HG02884 (cell line): ENCODE measurements around the gene B4GAT1.

ENCODE experiments used
- ATAC-seq: cut with Tn5 transposase; IDR thresholded peaks from one replicate; pipeline ENCODE4 v1.9.1; 2021; ENCODE audit warnings: mild to moderate bottlenecking, moderate library complexity; ENCODE audit not compliant: unreplicated experiment

B4GAT1 gene

DNA sequence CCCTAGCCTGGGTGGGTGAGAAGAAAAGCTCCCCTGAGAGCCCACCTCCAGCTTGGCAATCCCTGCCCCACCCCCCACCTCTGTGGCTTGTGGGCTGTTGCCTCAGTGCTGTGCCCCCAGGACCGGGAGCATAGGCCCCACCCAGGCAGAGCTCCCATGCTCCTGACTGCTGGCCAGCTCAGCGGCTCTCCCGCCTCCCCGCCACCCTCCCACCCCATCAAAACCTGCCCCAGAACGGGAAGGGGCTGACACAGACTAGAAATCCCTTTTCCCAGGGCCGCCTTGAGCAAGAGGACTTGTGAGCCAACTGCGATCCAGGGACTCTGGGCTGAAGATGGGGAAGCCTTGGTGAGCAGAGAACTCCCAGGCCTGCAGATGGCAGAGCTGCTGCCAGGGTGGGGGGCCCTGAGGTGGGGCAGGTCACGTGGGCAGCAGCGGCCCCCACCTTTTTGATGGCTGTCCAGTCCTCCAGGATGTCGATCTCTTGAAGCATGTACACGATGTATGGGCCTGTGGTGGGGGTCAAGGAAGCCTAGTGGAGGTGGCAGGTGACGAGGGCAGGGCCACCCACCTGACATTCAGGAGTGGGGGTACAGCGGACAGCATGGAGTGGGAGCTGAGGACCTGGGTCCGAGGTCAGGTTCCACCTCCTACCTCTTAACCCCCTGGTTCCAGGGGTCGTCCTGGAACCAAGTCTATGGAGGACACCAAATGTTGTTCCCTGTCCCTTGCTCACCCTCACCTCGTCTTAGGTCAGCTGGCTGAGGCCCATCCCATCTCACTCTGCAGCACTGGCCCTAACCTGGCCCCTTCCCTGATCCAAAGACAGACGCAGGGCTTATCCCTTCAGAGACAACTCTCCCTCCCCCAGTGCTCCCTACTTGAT is 8.9 kb downstream of the B4GAT1 start:
- no peak for ATAC-seq

DNA sequence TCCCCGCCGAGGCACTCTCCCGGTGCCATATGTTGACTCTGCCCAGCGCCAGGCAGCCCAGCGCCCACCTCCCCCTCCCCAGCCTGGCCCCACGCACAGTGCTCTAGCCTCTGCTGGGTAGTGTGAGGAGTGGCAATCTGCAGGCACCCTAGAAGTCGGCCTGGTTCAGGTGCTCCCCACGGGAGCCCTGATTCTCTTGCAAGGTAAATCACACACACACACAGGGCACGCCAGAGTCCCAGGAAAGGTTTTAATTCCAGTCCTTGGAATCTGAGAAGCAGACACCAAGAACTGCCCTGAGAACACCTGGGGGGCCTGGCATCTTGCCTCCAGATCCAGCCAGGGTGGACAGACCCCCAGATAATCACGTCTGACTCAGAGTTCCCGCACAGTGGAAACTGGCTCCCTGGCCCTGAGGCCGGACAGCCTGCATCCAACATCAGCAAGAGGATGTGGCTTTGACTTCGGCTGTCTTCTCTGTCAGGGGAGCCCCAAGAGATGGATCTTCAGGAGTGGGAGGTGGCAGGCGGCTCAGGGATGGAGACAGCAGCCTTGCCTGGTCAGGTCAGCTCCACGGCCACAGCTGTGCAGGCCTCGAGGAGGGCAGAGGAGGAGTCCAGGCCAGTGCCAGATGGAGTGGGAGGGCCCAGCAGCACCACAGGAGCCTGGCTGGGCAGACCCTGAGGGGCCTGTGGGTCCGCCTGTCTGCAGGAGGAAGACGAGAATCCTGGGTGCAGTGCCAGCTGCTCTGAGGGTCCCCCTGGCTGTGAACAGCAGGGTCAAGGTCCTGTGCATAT is 10.1 kb downstream of the B4GAT1 start:
- no peak for ATAC-seq

DNA sequence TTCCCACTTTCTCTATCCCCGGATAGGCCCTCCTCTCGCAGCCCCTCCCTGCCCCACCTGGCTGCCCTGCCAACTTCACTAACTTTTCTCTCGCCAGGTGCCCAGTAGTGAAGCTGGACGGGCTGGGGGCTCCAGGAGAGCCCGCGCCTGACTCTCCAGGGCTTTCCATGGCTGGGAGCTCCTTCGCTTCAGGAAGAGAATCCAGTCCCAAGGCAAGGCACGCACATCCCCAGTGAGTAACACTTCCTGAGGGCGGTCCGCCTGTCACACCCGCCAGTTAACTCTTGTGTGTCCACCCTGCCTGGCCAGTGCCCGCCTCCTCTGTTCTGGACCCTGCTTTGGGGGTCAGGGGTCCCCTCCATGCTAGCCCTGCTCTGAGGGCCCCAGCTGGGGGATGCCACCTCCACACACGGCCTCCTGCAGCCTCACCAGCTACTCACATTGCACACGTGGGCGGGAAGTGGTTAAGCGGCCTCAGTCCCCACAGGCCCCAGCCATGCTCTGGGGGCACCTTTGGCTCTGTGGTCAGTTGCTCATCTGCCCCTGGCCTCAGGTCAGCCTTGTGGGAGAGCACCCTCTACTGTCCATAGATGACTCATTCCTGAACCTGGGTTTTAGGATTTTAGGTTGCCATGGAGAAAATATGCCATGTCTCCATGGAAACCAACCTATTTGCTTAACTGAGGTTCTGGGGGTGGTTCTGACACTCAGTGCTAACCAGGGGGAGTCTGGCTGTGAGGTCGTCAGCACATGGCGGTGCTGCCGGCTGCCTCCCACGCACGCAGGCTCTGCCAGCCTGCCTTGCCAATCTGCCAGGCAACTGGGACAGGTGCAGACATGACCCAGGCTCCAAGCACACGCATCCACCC is 11.0 kb downstream of the B4GAT1 start, which contains the start of gene RIN1:
Gene RIN1, minus strand, starts transcription at position 201 of the 869 bp plus-strand sequence. Its CDS starts 32 bp downstream, at position 169.
- no peak for ATAC-seq

DNA sequence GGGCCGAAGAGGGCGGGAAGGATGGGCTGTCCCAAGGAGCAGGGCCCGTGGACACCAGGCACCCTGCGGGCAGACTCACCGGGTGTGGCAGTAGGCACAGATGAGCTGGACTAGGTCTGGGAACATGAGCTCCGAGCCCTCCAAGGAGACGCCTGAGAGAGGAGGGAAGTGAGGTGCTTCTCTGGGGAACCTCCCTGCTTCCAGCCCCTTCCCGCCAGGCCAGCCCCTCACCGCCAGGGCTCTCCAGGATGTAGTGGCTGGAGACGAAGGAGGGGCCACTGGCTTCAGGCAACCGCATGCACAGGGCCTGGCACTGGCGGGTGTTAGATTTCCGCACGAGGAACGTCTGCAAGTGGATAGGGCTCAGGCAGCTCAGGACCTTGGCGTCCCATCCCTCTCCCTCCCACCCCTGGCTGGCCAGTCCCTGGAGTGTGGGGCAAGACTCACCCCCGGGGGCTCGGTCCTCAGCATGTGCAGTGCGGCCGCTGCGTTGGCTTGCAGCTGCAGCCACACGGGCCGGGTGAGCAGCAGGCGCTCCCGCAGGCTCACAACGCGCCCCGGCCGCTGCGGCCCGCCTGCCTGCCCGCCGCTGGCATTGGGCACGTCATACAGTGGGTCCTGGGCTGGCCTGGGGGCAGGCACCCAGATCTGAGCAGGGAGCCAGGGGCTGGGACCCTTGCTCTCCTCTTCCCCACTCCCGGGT is 11.7 kb downstream of the B4GAT1 start:
- ATAC-seq: no peak

DNA sequence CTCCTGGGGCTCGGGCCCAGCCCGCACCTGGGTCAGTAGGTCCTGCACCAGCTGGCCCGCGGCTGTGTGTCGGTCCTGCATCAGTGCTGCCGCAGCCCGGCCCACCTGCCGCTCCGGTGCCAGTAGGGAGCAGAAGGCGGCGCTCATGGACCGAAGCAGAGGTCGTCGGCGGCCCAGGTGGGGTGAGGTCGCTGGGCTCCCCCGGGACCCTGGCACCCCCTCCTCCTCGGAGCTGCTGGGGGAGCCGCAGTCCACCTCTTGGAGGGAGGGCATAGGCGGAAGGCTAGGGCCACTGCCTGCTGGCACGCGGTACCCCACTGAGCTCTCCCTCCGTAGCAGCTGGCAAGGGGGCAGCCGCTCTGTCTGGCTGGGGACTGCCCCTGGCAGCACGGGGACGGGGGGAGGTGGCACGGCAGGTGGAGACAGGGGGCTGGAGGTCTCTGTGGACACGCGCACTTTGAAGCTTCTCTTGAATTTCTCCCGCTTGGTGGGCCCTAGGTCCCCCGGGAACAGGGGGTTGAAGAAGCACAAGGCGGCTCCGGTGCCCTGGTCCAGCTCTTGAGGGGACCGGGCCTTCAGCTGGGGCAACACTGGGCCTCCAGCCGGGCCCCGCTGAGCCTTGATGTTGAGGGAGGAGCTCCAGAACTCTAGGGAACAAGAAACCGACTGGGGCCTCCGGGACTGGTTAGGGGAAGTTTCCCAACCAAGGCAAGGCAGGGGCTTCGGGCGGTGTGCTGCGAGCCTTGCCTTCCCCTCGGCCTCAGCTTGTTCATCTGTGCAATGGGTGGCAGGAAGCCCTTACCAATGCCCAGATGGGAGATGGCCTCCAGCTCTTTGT is 12.6 kb downstream of the B4GAT1 start:
- no peak for ATAC-seq

DNA sequence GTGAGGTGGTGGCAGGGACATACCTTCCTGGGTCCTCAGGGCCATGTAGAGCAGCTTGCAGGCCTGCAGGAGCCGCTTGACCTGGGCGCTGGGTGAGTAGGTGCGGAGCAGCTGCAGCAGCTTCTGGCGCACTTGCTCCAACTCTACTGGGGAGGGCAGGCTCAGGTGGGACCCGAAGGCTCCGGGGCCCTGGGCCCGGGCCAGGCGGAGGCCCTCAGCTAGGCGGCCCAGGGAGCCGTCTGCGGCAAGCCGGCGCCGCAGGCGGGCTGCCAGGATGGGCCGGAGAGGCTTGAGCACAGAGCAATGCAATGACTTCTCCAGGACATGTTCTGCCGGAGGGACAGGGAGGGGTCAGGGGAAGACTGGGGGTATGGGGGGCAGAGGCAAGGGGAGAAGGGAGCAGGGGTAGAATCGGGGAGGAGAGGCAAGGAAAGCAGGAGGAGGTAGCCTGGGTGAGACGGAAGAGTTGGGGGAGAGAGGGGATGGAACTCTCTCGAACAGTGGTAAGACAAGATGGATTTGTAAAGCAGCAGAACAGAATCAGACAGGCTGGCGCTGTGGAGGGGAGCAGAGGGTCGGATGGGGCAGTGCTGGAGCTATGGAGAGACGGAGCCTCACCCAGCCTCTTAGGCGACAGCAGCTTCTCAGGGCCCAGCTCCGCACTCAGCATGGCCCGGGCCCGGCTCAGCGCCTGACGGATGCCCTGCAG is 13.4 kb downstream of the B4GAT1 start:
- no peak for ATAC-seq

DNA sequence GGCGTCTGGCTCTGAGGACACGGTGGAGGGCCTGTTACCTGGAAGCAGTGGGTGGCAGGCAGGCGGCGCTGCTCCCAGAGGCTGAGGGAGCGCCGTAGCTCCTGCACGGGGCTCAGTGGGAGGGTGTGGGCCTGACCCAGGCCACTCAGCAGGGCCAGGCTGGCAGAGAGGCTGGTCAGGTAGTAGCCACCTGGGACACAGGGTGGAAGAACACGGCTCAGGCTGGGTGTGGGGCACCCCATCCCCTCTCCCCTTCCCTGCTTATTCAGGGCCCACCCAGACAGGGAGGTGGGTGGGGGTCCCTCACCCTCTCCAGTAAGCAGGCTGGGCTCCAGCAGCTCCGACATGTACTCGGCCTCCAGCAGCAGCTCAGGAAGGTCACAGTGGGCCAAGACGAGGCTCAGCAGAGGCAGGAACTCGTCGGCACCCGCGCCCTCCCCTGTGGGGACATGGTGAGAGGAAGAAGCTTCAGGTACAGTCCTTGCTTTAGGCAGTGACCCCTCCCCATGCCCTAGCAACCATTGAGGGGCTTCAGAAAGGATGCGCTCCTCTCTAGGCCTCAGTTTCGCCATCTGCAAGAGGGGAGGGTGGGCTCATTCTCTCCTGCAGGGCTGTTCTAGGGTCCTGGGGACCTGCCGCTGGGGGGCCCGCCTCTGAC is 14.1 kb downstream of the B4GAT1 start:
- no peak for ATAC-seq

DNA sequence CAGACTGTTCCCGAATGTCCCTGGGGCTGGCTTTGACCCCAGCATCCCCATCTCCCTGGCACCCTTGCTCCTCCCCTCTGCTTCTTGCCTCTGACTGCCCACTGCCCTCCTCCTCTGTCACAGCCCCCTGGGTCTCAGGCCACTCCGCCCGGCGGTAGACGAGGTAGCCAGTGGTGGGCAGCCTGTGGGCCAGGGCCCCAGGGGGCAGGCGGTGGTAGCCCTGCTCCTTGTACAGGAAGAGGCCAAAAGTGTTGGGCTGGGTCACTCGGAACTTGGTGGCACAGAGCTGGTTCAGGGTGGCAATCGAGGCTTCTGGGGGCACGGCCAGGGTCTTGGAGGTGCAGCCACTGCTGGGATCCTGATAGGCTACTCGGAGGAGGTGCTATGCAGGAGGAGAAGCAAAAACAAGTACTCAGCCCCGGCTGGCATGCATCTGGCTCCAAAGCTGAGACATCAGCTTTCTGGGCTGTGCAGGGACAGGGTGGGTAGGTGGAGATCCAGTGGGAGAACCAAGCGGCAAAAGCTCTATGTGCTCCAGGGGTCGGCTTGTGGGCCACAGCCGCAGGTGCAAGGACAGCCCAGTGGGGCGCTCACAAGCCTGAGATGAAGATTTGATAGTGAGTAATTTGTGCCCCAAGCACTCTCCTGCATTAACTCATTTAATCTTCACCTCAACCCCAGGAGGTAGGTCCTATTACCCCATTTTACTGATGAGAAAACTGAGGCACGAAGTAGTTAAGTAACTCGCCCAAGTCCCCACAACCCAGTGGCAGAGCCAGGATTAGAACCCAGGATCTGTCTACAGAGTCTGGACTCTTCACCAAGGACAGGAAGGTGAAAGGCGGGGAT is 14.8 kb downstream of the B4GAT1 start:
- no peak for ATAC-seq

DNA sequence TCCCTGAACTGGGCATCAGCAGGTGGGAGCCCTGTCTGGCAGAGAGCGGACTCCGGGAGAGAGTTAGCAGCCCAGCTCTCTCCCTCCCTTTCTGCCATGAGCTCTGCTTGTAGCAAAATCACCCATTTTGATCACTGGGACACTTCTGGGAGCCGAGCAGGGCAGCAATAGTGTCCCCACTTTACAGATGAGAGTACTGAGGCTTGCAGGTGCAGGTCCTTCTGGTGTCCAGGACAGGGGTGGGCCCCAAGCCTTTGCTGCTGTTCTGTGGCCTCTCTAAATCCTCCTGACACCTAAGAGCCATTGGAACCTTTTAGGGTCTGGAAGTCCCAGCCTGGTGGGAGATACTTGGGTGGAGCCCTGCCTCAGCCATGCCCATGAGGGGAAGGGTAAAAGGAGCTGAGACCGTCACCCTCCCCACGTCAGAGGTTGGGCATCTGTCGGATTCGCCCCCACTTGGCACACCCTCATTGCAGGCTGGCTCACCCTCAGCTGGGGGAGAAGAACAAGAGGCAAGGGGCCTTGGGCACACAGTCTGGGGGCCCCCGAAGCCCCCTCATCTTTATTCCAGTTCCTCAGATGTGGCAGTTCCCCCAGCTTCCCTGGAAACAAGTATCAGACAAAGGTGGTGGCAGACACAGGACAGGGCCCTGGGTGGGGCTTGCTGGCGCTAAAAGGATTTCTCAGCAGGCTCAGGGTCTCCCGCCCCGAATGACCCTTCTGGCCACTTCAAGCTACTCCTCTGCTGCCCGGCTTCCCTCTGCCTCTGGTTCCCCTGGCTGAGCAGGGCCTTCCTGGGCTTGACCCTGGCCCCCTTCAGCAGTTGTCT is 15.7 kb downstream of the B4GAT1 start:
- no peak for ATAC-seq

DNA sequence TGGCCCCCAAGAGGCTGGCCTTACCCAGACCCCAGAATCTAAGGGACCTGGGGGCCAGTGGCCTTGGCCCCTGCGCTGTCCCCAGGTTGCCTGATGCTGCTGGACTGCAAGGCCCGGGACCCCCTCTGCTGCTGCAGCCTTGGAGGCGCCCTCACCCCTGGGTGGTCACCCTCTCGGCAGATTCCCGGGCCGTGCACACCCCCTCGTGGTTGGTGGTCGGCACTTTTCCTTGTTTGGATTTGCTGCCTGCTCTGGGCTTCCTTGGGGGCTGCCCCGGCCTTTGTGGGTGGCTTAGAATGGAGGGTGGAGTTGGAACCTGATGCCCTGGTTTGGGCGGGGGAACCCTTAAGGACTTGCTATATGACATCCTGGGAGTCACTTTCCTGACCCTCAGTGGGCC is 16.5 kb downstream of the B4GAT1 start:
- ATAC-seq: no peak

DNA sequence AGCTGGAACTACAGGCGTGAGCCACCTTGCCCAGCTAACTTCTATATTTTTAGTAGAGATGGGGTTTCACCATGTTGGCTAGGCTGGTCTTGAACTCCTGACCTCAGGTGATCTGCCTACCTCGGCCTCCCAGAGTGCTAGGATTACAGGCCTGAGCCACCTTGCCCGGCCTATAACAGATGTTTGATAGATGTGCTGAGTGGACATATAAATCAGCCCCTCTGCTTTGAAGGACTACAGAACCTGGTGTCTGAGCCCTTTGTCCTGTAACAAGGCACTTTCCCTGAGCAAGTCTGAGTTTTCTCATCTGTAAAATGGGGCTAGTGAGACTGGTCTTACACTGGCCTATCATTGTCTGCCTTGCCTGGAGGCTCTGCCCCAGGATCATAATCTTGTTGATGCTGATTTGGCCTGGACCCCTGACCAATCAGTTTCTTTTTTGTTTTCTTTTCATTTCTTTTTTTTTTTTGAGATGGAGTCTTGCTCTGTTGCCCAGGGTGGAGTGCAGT is 18.2 kb downstream of the B4GAT1 start:
- no peak for ATAC-seq

DNA sequence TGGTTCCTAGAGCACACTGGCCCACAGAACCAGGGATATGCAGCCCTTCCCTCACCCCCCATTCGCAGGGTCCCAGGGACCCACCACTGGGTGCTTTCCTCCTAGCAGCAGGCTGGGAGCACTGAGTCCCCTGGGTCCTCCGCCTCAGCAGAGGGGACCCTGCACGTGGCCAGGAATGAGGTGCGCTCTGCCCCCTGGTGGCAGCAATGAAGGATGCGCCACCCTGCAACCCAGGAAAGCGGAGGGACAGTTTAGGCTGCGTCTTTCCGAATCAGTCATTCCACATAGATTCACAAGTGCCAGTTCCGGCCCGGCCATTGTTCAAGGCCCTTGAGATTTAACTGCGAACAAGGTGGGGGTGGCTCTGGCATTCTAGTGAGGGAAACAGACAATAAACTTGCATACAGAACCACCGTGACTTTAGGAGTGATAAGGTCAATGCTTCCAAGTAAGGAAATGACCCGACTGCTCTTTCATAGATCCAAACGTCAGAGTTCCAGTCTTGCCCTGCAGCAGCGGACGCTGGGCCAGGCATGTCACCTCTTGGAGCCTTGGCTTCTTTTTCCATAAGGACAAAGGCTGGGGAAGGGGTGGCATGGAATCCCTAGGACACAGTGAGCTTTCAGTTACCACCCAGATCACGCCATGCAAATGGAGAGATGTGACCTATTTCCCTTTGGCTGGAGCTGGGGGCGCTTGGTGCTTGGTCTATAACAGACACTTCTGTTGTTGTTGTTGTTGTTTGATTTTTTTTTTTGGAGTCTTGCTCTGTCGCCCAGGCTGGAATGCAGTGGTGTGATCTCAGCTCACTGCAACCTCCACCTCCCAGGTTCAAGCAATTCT is 18.9 kb downstream of the B4GAT1 start:
- no peak for ATAC-seq

DNA sequence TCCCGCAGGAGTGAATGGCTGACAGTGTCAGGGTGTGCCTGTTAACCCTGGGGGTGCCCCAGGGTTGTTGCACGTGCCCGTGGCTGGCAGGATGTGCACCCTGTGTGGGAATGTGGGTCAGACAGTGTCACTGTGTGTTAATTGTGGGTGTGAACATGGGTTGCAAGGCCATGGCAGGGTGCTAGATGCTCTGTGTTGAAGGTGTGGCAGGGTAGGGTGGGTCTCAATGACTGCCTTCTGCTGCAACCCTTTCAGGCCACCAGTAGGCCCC is 19.5 kb downstream of the B4GAT1 start:
- ATAC-seq: no peak

DNA sequence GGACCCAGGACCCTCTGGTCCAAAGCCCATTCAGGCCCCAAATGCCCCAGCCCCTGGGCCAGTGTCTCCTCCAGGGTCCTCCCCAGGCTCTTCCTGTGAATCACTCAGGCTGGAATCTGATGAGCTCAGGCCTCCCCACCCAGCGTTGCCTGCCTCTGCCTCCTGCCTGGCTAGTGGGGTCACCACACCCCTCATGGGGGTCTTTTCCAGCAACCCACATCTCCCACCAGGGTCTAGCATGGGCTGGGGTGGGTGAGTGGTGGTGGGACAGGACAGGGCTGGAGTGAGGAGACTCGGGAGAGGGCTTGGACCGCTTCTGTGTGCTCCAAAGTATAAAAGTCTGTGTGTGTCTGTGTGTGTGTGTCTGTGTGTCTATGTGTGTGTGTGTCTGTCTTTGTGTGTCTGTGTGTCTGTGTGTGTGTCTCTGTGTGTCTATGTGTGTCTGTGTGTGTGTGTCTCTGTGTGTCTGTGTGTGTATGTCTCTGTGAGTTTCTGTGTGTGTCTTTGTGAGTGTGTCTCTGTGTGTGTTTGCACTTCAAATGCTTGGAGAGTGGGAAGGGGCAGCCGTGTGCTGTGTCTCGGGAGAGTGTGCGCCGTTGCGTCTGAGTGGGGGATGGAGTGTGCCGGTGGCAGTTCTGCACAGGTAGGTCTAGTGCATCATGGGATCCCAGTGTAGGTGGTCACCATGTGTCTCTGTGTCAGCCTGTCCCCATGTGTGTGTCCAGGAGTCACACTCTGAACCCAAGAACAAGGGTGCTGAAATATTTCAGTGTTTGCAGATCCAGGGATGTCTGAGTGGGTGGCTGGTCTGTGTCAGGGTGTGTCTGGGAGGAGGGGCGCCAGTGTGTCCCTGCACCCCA is 20.0 kb downstream of the B4GAT1 start:
- no peak for ATAC-seq
